OCI-LY1 (cell line): ENCODE measurements around the gene ARPC2.

Experiments
- H2AFZ ChIP-seq: fragments of 200-600 bp; sonication (generic), shearing (Covaris generic); 2 replicates; pipeline ENCODE4 v1.6.0; 2014; ENCODE audit warnings: antibody characterized with exemption, mild to moderate bottlenecking, low read length
- H3F3A ChIP-seq: fragments of 200-600 bp; sonication (generic), shearing (Covaris generic); 2 replicates; pipeline ENCODE4 v1.6.0; 2014; ENCODE audit warnings: mild to moderate bottlenecking, antibody characterized with exemption, low read length, moderate library complexity; ENCODE audit not compliant: insufficient read depth
- H3K27ac ChIP-seq: fragments of 200-600 bp; sonication (generic); 2 replicates; pipeline ENCODE4 v1.5.1; 2014; ENCODE audit warnings: low read length, mixed run types, mild to moderate bottlenecking, low read depth; ENCODE audit not compliant: poor library complexity, severe bottlenecking
- H3K27me3 ChIP-seq: fragments of 200-600 bp; sonication (generic); 2 replicates; pipeline ENCODE4 v1.6.0; 2014; ENCODE audit warnings: antibody characterized with exemption, mild to moderate bottlenecking, low read length, moderate library complexity; ENCODE audit not compliant: insufficient read depth
- H3K36me3 ChIP-seq: fragments of 200-600 bp; sonication (generic); 2 replicates; pipeline ENCODE4 v1.6.1; 2014; ENCODE audit warnings: mild to moderate bottlenecking, antibody characterized with exemption, low read length, moderate library complexity, mixed read lengths; ENCODE audit not compliant: insufficient read depth
- H3K4me1 ChIP-seq: fragments of 200-600 bp; sonication (generic); 2 replicates; pipeline ENCODE4 v1.5.1; 2014; ENCODE audit warnings: mild to moderate bottlenecking, low read length, moderate library complexity; ENCODE audit not compliant: insufficient read depth, severe bottlenecking
- H3K4me2 ChIP-seq: fragments of 200-600 bp; sonication (generic), shearing (Covaris generic); 2 replicates; pipeline ENCODE4 v1.6.1; 2014; ENCODE audit warnings: low read length
- H3K4me3 ChIP-seq: fragments of 200-600 bp; sonication (generic); 2 replicates; pipeline ENCODE4 v1.5.1; 2014; ENCODE audit warnings: low read length, low read depth, mild to moderate bottlenecking, mixed read lengths; ENCODE audit not compliant: poor library complexity, severe bottlenecking
- H3K79me2 ChIP-seq: fragments of 200-600 bp; shearing (Covaris generic); 2 replicates; pipeline ENCODE4 v1.6.1; 2016; ENCODE audit warnings: mixed run types, low read length, mixed read lengths; ENCODE audit not compliant: insufficient read depth
- H3K9ac ChIP-seq: fragments of 200-600 bp; sonication (generic), shearing (Covaris generic); 2 replicates; pipeline ENCODE4 v1.6.1; 2014; ENCODE audit warnings: mild to moderate bottlenecking, low read length, mixed read lengths
- H3K9me2 ChIP-seq: fragments of 200-600 bp; sonication (generic), shearing (Covaris generic); 2 replicates; pipeline ENCODE4 v1.6.1; 2014; ENCODE audit warnings: low read depth, mild to moderate bottlenecking, low read length, mixed read lengths
- H3K9me3 ChIP-seq: fragments of 200-600 bp; shearing (Covaris generic); 2 replicates; pipeline ENCODE4 v1.6.1; 2014; ENCODE audit warnings: low read length, mixed read lengths
- H4K20me1 ChIP-seq: fragments of 200-600 bp; sonication (generic), shearing (Covaris generic); 2 replicates; pipeline ENCODE4 v1.6.0; 2016; ENCODE audit warnings: mild to moderate bottlenecking, low read length; ENCODE audit not compliant: insufficient read depth
- EZH2 ChIP-seq: fragments of 200-600 bp; sonication (generic), shearing (Covaris generic); IDR thresholded peaks from 2 replicates; pipeline ENCODE4 v1.8.0; 2017; ENCODE audit warnings: borderline replicate concordance, mixed run types, mild to moderate bottlenecking, antibody characterized with exemption, low read length, moderate library complexity, mixed read lengths
- TF ChIP-seq, protein P1 (sequence below): fragments of 200-600 bp; sonication (generic), shearing (Covaris generic); IDR thresholded peaks from 2 replicates; pipeline ENCODE4 v1.5.1; 2017; ENCODE audit warnings: mild to moderate bottlenecking, antibody characterized with exemption, low read length, moderate library complexity, mixed read lengths

ARPC2 gene

DNA sequence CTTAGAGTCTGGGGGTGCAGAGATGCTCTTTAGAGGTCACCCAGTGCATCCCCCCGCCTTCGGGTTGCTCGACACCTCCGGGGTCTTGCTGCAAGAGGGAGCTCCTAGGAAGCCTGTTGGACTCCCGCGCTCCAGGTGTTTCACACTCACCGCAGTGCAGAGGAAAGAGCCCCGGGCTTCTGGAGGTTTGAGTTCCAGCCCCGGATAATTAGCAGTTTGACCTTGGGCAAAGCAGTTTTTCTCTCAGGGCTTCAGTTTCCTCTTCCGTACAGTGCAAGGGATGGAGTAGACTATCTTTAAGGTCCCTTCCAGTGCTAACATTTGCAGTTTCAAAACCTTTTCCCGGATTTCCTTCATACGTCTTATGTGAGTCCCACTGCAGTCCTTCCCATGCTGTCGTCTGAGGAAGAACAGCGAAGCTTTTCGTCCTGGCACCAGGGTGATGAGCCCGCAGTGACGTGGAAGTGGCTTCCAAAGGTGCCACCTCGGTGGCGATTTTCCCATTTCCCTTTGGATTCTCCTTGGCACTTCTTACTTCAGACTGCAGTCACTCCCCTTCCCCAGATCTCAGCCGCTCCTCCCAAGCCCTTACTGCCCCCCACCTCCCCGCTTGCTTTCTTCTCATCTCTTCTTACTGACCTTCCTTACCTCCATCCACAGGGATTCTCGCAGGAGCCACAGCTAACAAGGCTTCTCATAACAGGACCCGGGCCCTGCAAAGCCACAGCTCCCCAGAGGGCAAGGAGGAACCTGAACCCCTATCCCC is 53.9 kb downstream of the ARPC2 start:
- Histone ChIP-seq H3K4me3 (peak overlapping the region; percentile 87), H3K4me2 (peak overlapping the region; percentile 80), H3F3A (no peaks in the 10 kb centered on the region), H3K27me3 (no peaks in the 10 kb centered on the region), H4K20me1 (no peaks in the 10 kb centered on the region), H3K4me1 (peaks cover 30% of the 10 kb centered on the region), H3K79me2 (0 out of 2 replicates have a peak, but pooled peaks cover 2% of the 10 kb centered on the region), H3K9me2 (no peaks in the 10 kb centered on the region), H3K36me3 (peaks cover 43% of the 10 kb centered on the region), H3K9me3 (no peaks in the 10 kb centered on the region), H3K9ac (peak overlapping the region; percentile 87), H2AFZ (no peak overlapping the region), H3K27ac (peak overlapping the region; percentile 17)
- TF ChIP-seq, protein P1, sequence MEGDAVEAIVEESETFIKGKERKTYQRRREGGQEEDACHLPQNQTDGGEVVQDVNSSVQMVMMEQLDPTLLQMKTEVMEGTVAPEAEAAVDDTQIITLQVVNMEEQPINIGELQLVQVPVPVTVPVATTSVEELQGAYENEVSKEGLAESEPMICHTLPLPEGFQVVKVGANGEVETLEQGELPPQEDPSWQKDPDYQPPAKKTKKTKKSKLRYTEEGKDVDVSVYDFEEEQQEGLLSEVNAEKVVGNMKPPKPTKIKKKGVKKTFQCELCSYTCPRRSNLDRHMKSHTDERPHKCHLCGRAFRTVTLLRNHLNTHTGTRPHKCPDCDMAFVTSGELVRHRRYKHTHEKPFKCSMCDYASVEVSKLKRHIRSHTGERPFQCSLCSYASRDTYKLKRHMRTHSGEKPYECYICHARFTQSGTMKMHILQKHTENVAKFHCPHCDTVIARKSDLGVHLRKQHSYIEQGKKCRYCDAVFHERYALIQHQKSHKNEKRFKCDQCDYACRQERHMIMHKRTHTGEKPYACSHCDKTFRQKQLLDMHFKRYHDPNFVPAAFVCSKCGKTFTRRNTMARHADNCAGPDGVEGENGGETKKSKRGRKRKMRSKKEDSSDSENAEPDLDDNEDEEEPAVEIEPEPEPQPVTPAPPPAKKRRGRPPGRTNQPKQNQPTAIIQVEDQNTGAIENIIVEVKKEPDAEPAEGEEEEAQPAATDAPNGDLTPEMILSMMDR = no peak
- TF ChIP-seq EZH2 = no peak

DNA sequence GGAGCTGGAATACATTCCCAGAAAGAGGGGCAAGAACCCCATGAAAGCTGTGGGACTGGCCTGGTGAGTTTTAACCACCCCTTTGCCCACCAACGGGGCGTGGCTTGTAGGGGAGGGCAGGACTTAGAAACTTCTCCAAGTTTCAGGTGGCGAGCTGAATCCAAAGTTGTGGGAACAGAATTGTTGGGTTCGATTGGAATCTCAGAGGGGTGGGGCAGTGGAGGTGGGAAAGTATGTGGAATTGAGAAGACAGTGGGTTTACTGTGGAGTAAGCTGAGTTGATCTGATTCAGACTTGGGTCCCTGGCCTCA is 54.5 kb downstream of the ARPC2 start:
- H3K4me3 ChIP-seq = peak overlapping the region; percentile 87
- peaks cover 41% of the 10 kb centered on the region; the same call in 1 of the 2 replicates for H3K36me3 ChIP-seq
- no peaks in the 10 kb centered on the region for H3K27me3 ChIP-seq
- H4K20me1 ChIP-seq = no peaks in the 10 kb centered on the region
- 0 out of 2 replicates have a peak, but pooled peaks cover 2% of the 10 kb centered on the region for H3K79me2 ChIP-seq
- H3K9me3 ChIP-seq = no peaks in the 10 kb centered on the region
- H3K9ac ChIP-seq = peak overlapping the region; percentile 87
- no peak for TF ChIP-seq EZH2
- TF ChIP-seq, protein P1 = no peak
- H3K27ac ChIP-seq = peak overlapping the region; percentile 17
- peak overlapping the region; percentile 80 for H3K4me2 ChIP-seq
- no peak overlapping the region for H2AFZ ChIP-seq
- peaks cover 30% of the 10 kb centered on the region for H3K4me1 ChIP-seq
- H3K9me2 ChIP-seq = no peaks in the 10 kb centered on the region
- no peaks in the 10 kb centered on the region for H3F3A ChIP-seq

DNA sequence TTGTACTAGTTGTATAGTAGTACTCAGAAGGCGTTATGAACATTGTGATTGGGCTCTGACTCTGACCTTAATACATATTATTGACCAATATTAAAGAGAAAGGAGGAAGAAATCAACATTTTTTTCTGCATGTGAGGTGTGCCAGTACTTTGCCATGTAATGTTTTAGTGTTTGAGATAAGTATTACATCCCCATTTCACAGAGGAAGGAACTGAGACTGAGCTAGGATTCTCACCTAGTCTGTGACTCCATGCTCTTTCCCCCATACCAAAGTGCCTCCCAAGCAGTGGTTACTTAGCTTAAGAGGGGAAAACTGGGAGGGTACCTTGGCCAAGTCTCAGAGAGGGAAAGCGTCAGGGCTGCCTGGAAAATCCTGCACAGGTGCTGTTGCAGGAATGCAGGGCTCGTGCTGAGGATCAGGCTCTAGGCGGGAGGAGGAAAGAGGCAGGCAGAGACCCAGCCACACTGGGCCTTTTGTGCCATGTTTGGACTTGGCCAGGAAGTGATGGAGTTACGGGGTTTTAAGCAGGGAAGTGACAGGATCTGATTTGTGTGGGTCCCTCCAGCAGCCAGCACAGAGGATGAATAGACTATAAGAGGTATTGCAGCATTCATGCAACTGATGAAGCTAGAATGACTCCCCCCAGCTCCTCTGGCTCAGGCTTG is 55.0 kb downstream of the ARPC2 start:
- H3K4me2 ChIP-seq = peak overlapping the region; percentile 80
- H3K79me2 ChIP-seq = 0 out of 2 replicates have a peak, but pooled peaks cover 2% of the 10 kb centered on the region
- H2AFZ ChIP-seq = no peak overlapping the region
- H3K27ac ChIP-seq = peak overlapping the region; percentile 17
- peak overlapping the region; percentile 87 for H3K4me3 ChIP-seq
- TF ChIP-seq, protein P1 = no peak
- no peak for TF ChIP-seq EZH2
- no peaks in the 10 kb centered on the region for H3K27me3 ChIP-seq
- H3K9me2 ChIP-seq = no peaks in the 10 kb centered on the region
- H3K4me1 ChIP-seq = peaks cover 30% of the 10 kb centered on the region
- H3K36me3 ChIP-seq = peaks cover 36% of the 10 kb centered on the region; the same call in 1 of the 2 replicates
- no peaks in the 10 kb centered on the region for H3K9me3 ChIP-seq
- peak overlapping the region; percentile 87; the same call in 1 of the 2 replicates for H3K9ac ChIP-seq
- no peaks in the 10 kb centered on the region for H3F3A ChIP-seq
- no peaks in the 10 kb centered on the region for H4K20me1 ChIP-seq
